Esophagus squamous epithelium (tissue), 5 donors: ENCODE measurements around the gene MUC4. TPM values are rescaled to one million over a fixed set of nuclear protein-coding genes. Genes with fewer than 3 reads are reported as not detected.
A peak's percentile ranks its signal among the peaks of the same experiment; 100 is the strongest.
"Not testable (repeated sequence)": the region's sequence is repeated elsewhere in the genome, so short reads cannot be mapped to it uniquely, and the experiment has no call there.

Source experiments
- DNase-seq: peaks from one replicate; lab custom pipeline; 2025; lab: John Stamatoyannopoulos, UW
- H3K27ac ChIP-seq, 4 donors: fragments of 200-600 bp; sonication (generic); one replicate each; pipeline ENCODE4 v1.5.1; 2016 to 2019; ENCODE audit warnings: mild to moderate bottlenecking in 1 of 4
- H3K27me3 ChIP-seq, 4 donors: fragments of 200-600 bp; sonication (generic); 1 replicate in 3 of 4; 2 replicates in 1 of 4; pipeline versions ENCODE4 v1.5.1 to v1.6.0; 2017 to 2021; ENCODE audit warnings: antibody characterized with exemption in 1 of 4
- H3K36me3 ChIP-seq, 3 donors: fragments of 200-600 bp; sonication (generic); one replicate each; pipeline ENCODE4 v1.5.1; 2016 to 2019
- H3K4me1 ChIP-seq, 3 donors: fragments of 200-600 bp; sonication (generic); one replicate each; pipeline ENCODE4 v1.5.1; 2017 to 2019
- H3K4me3 ChIP-seq, 4 donors: fragments of 200-600 bp; sonication (generic); 1 replicate in 3 of 4; 2 replicates in 1 of 4; pipeline ENCODE4 v1.5.1; 2016 to 2019; ENCODE audit warnings: mild to moderate bottlenecking in 2 of 4, moderate library complexity in 1 of 4
- H3K9me3 ChIP-seq, 3 donors: fragments of 200-600 bp; sonication (generic); one replicate each; pipeline ENCODE4 v1.5.1; 2016 to 2019
- POLR2A ChIP-seq, 4 donors: fragments of 450-650 bp; IDR thresholded peaks; one replicate each; pipeline ENCODE4 v1.6.1; 2017; ENCODE audit warnings: antibody characterized with exemption in 4 of 4, mild to moderate bottlenecking in 4 of 4, moderate library complexity in 3 of 4
- WGBS, 2 donors: methylation state at CpG; one replicate each; pipeline ENCODE4 v1.1.5; 2018; 5-methylcytosine and 5-hydroxymethylcytosine counted together
- intact Hi-C: fragments of 100-400 bp; cut with DNase I; formaldehyde crosslinking; loops from one replicate; pipeline ENCODE4 v1.15.0; 2022
- total RNA-seq, 4 donors: library from RNA; depleted of rRNA; stranded (reverse); fragments of >200 nt; gene quantifications; one replicate each; pipeline ENCODE4 v1.1.0, GENCODE V29; 2016
- TF ChIP-seq, protein P1 (sequence below), 6 experiments: fragments of 450-650 bp in 4 of 6; fragments of 200-600 bp in 2 of 6; sonication (generic) in 2 of 6; IDR thresholded peaks; one replicate each; pipeline ENCODE4 v1.5.1; 2016 to 2019; ENCODE audit warnings: antibody characterized with exemption in 6 of 6, mild to moderate bottlenecking in 4 of 6, moderate library complexity in 4 of 6
- donor health status: DM: yes; HTN: yes; CAD: no.

Gene MUC4
- total RNA-seq, 4 donors from 2014 or later, result 11.1 to 51.6 (median 32.2) TPM

DNA sequence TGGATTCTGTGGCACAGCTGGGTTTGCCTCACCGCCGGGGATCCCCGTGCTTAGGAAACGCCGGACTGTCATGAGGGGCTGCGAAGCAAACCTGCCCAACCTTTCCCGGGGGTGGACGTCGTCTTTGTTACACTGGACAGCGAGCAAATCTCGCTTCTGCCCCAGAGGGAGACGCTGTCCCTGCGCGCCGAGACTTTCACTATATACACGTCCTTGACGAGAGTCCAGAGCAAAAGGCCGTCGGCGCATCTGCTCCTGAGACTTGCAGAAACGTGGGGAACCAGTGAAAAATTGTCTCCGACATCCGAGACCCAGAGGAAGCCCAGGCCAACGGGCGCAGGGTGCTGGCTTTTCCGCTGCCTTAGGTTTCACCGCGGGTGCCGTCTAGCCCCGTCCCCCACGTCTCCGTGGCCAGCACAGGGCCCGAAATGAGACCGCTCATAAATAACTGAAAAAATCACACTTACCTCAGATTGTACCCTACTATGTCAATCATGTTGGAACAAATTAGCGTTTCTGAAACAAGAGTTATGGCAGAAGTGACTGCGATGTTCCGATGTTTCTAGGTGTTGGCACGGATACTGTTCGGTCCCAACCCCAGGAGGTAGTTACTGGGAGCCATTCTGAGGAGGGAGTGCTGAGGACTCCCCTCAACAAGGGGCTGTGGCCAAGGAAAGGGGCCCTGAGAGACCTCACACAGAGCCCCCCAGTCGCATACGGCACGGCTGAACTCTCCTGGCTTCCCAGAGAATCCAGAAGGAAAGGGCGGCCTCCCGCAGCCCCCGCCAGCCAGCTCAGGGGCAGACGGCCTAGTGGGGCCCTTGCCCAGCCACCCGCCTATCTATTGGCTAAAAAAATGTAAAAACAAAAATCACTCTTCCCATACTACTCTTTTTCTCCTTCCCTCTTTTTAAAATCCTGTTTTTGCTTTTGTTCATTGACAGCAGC lies 14.4 kb upstream of the MUC4 start:
- H3K4me3 ChIP-seq, result no peak overlapping the region
- peaks cover 0 to 34% (median 9%) of the 10 kb centered on the region in 3 donors for H3K4me1 ChIP-seq
- 91 to 93% methylated on average over 27 to 36 of the region's 47 CpGs for WGBS, 2 donors
- TF ChIP-seq, protein P1, sequence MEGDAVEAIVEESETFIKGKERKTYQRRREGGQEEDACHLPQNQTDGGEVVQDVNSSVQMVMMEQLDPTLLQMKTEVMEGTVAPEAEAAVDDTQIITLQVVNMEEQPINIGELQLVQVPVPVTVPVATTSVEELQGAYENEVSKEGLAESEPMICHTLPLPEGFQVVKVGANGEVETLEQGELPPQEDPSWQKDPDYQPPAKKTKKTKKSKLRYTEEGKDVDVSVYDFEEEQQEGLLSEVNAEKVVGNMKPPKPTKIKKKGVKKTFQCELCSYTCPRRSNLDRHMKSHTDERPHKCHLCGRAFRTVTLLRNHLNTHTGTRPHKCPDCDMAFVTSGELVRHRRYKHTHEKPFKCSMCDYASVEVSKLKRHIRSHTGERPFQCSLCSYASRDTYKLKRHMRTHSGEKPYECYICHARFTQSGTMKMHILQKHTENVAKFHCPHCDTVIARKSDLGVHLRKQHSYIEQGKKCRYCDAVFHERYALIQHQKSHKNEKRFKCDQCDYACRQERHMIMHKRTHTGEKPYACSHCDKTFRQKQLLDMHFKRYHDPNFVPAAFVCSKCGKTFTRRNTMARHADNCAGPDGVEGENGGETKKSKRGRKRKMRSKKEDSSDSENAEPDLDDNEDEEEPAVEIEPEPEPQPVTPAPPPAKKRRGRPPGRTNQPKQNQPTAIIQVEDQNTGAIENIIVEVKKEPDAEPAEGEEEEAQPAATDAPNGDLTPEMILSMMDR (IDR thresholded peaks at IDR 0.05), result no peak
- no peak for TF ChIP-seq POLR2A (IDR thresholded peaks at IDR 0.05)
- H3K36me3 ChIP-seq, result no peaks in the 10 kb centered on the region
- H3K27ac ChIP-seq, result no peak overlapping the region
- no peak for DNase-seq
- peaks cover 0 to 37% (median 0%) of the 10 kb centered on the region in 4 donors for H3K27me3 ChIP-seq
- intact Hi-C loops, result no loop called here
- H3K9me3 ChIP-seq, result no peaks in the 10 kb centered on the region

DNA sequence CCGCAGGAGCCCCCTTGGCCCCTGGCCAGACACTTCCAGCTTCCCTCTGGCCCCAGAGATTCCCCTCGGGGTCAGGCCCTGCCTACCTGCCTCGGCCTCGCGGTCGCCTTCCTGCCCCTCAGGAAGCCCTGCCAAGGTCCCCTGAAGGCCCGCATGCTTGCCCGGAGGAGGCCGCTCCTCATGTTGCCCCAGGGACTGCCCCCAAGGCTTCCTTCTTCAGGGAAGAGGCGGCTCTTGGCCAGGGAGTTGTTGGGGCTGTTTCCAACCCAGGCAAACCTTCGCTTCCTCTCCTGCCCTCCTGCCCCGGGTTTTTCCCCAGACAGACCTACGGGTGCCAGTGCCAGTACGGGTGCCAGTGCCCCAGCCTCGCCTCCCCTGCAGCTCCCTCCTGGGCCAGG lies 13.5 kb upstream of the MUC4 start:
- TF ChIP-seq, protein P1 (IDR thresholded peaks at IDR 0.05), result no peak
- TF ChIP-seq POLR2A (IDR thresholded peaks at IDR 0.05), result no peak
- H3K27ac ChIP-seq, result no peak overlapping the region
- no peak overlapping the region for H3K4me3 ChIP-seq
- H3K27me3 ChIP-seq, result peaks cover 0 to 44% (median 0%) of the 10 kb centered on the region in 4 donors
- intact Hi-C loops, result no loop called here
- H3K36me3 ChIP-seq, result no peaks in the 10 kb centered on the region
- peaks cover 0 to 34% (median 9%) of the 10 kb centered on the region in 3 donors for H3K4me1 ChIP-seq
- no peak for DNase-seq
- no peaks in the 10 kb centered on the region for H3K9me3 ChIP-seq
- WGBS, 2 donors, result 20 to 51% methylated on average over 1 to 3 of the region's 15 CpGs

DNA sequence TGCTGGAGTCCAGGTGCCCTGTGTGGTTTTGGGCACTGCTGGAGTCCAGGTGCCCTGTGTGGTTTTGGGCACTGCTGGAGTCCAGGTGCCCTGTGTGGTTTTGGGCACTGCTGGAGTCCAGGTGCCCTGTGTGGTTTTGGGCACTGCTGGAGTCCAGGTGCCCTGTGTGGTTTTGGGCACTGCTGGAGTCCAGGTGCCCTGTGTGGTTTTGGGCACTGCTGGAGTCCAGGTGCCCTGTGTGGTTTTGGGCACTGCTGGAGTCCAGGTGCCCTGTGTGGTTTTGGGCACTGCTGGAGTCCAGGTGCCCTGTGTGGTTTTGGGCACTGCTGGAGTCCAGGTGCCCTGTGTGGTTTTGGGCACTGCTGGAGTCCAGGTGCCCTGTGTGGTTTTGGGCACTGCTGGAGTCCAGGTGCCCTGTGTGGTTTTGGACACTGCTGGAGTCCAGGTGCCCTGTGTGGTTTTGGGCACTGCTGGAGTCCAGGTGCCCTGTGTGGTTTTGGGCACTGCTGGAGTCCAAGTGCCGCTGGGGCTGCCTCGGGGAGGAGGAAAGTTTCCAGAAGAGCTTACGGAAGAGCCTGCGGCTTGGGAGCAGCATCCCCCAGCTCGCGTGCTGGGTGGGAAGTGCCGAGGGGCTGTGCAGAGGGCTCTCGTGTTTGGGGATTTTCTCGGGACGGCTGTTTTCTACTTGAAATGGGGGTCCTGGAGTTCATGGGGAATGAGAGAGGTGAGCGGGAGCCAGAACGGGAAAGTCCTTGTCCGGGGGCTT lies 12.9 kb upstream of the MUC4 start:
- H3K9me3 ChIP-seq, H3K4me3 ChIP-seq, intact Hi-C loops, H3K36me3 ChIP-seq, DNase-seq, H3K27ac ChIP-seq: not testable (repeated sequence)
- peaks cover 0 to 29% (median 9%) of the 10 kb centered on the region in 3 donors for H3K4me1 ChIP-seq
- H3K27me3 ChIP-seq, result peaks cover 0 to 44% (median 0%) of the 10 kb centered on the region in 4 donors
- 76% methylated on average over 5 of the region's 13 CpGs; no CpG with 5 or more reads in 1 of the 2 donors for WGBS, 2 donors

DNA sequence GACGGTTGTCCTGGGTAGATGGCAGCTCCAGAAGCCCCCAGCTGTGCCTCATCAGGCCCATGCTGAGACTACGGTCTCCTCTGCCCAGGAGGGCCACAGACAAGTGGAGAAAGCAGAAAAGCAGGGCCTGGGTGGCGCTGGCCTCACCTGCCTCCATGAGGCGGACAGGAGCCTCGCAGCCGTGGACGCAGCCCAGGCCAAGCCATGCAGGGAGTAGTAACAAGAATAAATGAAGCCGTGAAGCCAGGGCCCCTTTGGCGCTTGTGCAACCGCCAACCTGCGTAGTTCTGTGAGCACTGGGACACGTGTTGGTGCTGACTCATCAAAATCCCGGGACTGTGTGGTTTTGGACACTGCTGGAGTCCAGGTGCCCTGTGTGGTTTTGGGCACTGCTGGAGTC lies 12.3 kb upstream of the MUC4 start:
- WGBS, 2 donors, result 50 to 72% methylated on average over 4 to 6 of the region's 13 CpGs

DNA sequence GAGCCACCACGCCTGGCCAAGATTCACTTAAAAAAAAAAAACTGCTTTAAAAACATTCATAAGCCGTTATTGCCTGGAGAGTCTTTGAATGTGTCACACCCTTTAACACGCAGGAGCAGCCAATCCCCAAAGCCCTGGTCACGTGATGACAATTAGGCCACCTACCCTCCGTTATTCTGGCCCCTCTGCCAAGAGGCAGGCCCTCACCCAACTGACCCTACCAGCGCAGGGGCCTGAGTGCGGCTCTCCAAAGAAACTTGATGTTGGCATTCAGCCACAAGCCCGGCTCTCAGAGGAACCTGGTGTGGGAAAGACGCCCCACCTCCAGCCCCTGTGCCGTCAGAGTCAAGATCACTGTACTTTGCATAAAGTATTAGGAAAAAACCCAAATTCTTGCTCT lies 11.6 kb upstream of the MUC4 start:
- H3K36me3 ChIP-seq, result no peaks in the 10 kb centered on the region
- intact Hi-C loops, result no loop called here
- DNase-seq, result no peak
- peaks cover 0 to 19% (median 9%) of the 10 kb centered on the region in 3 donors for H3K4me1 ChIP-seq
- peaks cover 0 to 44% (median 0%) of the 10 kb centered on the region in 4 donors for H3K27me3 ChIP-seq
- WGBS, 2 donors, result 18 to 27% methylated on average over 5 to 10 of the region's 10 CpGs
- no peak overlapping the region for H3K4me3 ChIP-seq
- H3K9me3 ChIP-seq, result no peaks in the 10 kb centered on the region
- TF ChIP-seq, protein P1 (IDR thresholded peaks at IDR 0.05), result no peak
- TF ChIP-seq POLR2A (IDR thresholded peaks at IDR 0.05), result no peak
- H3K27ac ChIP-seq, result peak overlapping the region in 1 of 4 donors; percentile 20

More for the DNA sequence above, 12.3 kb upstream of the MUC4 start:
- H3K36me3 ChIP-seq, result no peaks in the 10 kb centered on the region
- no peak for DNase-seq
- no peak overlapping the region for H3K4me3 ChIP-seq
- H3K9me3 ChIP-seq, result no peaks in the 10 kb centered on the region
- peaks cover 0 to 44% (median 0%) of the 10 kb centered on the region in 4 donors for H3K27me3 ChIP-seq
- intact Hi-C loops, result no loop called here
- no peak for TF ChIP-seq POLR2A (IDR thresholded peaks at IDR 0.05)
- TF ChIP-seq, protein P1 (IDR thresholded peaks at IDR 0.05), result peak in 2 of 6 experiments; percentile 3 to 8
- H3K27ac ChIP-seq, result peak overlapping the region in 1 of 4 donors; percentile 20
- peaks cover 0 to 23% (median 9%) of the 10 kb centered on the region in 3 donors for H3K4me1 ChIP-seq
